ENCODE measurements around the gene FOXO1. TPM values are rescaled to one million over a fixed set of nuclear protein-coding genes. Genes with fewer than 3 reads are reported as not detected.
A peak's percentile ranks its signal among the peaks of the same experiment; 100 is the strongest.

Gene FOXO1
- total and polyA plus RNA-seq, 2 experiments from 2014 or later, result 32.4 to 68.0 TPM

- Histone ChIP-seq H3K27me3 (ENCODE audit: insufficient read depth) (no peaks in the 10 kb centered on the region), H2AFZ (no peak overlapping the region), H3K9me2 (ENCODE audit: insufficient read depth) (no peaks in the 10 kb centered on the region), H3K4me1 (ENCODE audit: insufficient read depth) (peaks cover 76% of the 10 kb centered on the region), H4K20me1 (replicated peaks; ENCODE audit: insufficient read depth) (peaks cover 83% of the 10 kb centered on the region), H3K4me2 (no peak overlapping the region), H3K79me2 (replicated peaks; ENCODE audit: insufficient read depth) (peaks cover 100% of the 10 kb centered on the region), H3K27ac (ENCODE audit: low read depth) (peak overlapping the region; percentile 22; the same call in 1 of the 2 replicates), H3F3A (replicated peaks; ENCODE audit: low read depth) (no peaks in the 10 kb centered on the region), H3K36me3 (ENCODE audit: insufficient read depth) (no peaks in the 10 kb centered on the region), H3K4me3 (no peak overlapping the region)
- no peak for DNase-seq (ENCODE audit: low spot score)
- TF ChIP-seq JUNB (IDR thresholded peaks at IDR 0.05; ENCODE audit: unreplicated experiment), result no peak
- no peak for TF ChIP-seq EZH2 (IDR thresholded peaks at IDR 0.05; ENCODE audit: low read depth, unreplicated experiment)
- no peak for TF ChIP-seq NANOG (IDR thresholded peaks at IDR 0.05; ENCODE audit: borderline replicate concordance)
- no peak for TF ChIP-seq CTCF (conservative IDR thresholded peaks at IDR 0.05; ENCODE audit: low read depth in 2 of 2)
- TF ChIP-seq ZNF331 (CRISPR knock-in tag; IDR thresholded peaks at IDR 0.05; ENCODE audit: low read depth), result no peak
- TF ChIP-seq STAT1 (IDR thresholded peaks at IDR 0.05; ENCODE audit: unreplicated experiment), result no peak
- TF ChIP-seq, protein P1, sequence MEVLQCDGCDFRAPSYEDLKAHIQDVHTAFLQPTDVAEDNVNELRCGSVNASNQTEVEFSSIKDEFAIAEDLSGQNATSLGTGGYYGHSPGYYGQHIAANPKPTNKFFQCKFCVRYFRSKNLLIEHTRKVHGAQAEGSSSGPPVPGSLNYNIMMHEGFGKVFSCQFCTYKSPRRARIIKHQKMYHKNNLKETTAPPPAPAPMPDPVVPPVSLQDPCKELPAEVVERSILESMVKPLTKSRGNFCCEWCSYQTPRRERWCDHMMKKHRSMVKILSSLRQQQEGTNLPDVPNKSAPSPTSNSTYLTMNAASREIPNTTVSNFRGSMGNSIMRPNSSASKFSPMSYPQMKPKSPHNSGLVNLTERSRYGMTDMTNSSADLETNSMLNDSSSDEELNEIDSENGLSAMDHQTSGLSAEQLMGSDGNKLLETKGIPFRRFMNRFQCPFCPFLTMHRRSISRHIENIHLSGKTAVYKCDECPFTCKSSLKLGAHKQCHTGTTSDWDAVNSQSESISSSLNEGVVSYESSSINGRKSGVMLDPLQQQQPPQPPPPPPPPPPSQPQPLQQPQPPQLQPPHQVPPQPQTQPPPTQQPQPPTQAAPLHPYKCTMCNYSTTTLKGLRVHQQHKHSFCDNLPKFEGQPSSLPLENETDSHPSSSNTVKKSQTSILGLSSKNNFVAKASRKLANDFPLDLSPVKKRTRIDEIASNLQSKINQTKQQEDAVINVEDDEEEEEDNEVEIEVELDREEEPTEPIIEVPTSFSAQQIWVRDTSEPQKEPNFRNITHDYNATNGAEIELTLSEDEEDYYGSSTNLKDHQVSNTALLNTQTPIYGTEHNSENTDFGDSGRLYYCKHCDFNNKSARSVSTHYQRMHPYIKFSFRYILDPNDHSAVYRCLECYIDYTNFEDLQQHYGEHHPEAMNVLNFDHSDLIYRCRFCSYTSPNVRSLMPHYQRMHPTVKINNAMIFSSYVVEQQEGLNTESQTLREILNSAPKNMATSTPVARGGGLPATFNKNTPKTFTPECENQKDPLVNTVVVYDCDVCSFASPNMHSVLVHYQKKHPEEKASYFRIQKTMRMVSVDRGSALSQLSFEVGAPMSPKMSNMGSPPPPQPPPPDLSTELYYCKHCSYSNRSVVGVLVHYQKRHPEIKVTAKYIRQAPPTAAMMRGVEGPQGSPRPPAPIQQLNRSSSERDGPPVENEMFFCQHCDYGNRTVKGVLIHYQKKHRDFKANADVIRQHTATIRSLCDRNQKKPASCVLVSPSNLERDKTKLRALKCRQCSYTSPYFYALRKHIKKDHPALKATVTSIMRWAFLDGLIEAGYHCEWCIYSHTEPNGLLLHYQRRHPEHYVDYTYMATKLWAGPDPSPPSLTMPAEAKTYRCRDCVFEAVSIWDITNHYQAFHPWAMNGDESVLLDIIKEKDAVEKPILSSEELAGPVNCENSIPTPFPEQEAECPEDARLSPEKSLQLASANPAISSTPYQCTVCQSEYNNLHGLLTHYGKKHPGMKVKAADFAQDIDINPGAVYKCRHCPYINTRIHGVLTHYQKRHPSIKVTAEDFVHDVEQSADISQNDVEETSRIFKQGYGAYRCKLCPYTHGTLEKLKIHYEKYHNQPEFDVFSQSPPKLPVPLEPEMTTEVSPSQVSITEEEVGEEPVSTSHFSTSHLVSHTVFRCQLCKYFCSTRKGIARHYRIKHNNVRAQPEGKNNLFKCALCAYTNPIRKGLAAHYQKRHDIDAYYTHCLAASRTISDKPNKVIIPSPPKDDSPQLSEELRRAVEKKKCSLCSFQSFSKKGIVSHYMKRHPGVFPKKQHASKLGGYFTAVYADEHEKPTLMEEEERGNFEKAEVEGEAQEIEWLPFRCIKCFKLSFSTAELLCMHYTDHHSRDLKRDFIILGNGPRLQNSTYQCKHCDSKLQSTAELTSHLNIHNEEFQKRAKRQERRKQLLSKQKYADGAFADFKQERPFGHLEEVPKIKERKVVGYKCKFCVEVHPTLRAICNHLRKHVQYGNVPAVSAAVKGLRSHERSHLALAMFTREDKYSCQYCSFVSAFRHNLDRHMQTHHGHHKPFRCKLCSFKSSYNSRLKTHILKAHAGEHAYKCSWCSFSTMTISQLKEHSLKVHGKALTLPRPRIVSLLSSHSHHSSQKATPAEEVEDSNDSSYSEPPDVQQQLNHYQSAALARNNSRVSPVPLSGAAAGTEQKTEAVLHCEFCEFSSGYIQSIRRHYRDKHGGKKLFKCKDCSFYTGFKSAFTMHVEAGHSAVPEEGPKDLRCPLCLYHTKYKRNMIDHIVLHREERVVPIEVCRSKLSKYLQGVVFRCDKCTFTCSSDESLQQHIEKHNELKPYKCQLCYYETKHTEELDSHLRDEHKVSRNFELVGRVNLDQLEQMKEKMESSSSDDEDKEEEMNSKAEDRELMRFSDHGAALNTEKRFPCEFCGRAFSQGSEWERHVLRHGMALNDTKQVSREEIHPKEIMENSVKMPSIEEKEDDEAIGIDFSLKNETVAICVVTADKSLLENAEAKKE (CRISPR knock-in tag; IDR thresholded peaks at IDR 0.05), result no peak
- TF ChIP-seq POLR2AphosphoS5 (IDR thresholded peaks at IDR 0.05; ENCODE audit: low read depth), result no peak
- no peak for TF ChIP-seq ZNF114 (CRISPR knock-in tag; IDR thresholded peaks at IDR 0.05)
- TF ChIP-seq, protein P2, sequence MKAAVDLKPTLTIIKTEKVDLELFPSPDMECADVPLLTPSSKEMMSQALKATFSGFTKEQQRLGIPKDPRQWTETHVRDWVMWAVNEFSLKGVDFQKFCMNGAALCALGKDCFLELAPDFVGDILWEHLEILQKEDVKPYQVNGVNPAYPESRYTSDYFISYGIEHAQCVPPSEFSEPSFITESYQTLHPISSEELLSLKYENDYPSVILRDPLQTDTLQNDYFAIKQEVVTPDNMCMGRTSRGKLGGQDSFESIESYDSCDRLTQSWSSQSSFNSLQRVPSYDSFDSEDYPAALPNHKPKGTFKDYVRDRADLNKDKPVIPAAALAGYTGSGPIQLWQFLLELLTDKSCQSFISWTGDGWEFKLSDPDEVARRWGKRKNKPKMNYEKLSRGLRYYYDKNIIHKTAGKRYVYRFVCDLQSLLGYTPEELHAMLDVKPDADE (IDR thresholded peaks at IDR 0.05), result no peak
- TF ChIP-seq, protein P3, sequence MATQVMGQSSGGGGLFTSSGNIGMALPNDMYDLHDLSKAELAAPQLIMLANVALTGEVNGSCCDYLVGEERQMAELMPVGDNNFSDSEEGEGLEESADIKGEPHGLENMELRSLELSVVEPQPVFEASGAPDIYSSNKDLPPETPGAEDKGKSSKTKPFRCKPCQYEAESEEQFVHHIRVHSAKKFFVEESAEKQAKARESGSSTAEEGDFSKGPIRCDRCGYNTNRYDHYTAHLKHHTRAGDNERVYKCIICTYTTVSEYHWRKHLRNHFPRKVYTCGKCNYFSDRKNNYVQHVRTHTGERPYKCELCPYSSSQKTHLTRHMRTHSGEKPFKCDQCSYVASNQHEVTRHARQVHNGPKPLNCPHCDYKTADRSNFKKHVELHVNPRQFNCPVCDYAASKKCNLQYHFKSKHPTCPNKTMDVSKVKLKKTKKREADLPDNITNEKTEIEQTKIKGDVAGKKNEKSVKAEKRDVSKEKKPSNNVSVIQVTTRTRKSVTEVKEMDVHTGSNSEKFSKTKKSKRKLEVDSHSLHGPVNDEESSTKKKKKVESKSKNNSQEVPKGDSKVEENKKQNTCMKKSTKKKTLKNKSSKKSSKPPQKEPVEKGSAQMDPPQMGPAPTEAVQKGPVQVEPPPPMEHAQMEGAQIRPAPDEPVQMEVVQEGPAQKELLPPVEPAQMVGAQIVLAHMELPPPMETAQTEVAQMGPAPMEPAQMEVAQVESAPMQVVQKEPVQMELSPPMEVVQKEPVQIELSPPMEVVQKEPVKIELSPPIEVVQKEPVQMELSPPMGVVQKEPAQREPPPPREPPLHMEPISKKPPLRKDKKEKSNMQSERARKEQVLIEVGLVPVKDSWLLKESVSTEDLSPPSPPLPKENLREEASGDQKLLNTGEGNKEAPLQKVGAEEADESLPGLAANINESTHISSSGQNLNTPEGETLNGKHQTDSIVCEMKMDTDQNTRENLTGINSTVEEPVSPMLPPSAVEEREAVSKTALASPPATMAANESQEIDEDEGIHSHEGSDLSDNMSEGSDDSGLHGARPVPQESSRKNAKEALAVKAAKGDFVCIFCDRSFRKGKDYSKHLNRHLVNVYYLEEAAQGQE (IDR thresholded peaks at IDR 0.05; ENCODE audit: unreplicated experiment), result no peak
- no peak for TF ChIP-seq CREB1 (CRISPR knock-in tag; IDR thresholded peaks at IDR 0.05; ENCODE audit: low read depth)
- TF ChIP-seq EZH2phosphoT487 (IDR thresholded peaks at IDR 0.05; ENCODE audit: unreplicated experiment), result no peak
- H3K4me3 Mint-ChIP-seq, result no peak overlapping the region
- H3K27ac Mint-ChIP-seq, result peak overlapping the region; percentile 45; the same call in 1 of the 2 replicates
- peaks cover 82% of the 10 kb centered on the region for H3K4me1 Mint-ChIP-seq
- H3K27me3 Mint-ChIP-seq (ENCODE audit: insufficient read depth, low read depth, poor library complexity), result no peaks in the 10 kb centered on the region
- H3K36me3 Mint-ChIP-seq (ENCODE audit: low read depth), result peaks cover 1% of the 10 kb centered on the region
- no peak for ATAC-seq
- no peaks in the 10 kb centered on the region for H3K9me3 Mint-ChIP-seq
Observed at GRCh38 chr13:40590112-40590862, 76.2 kb downstream of the FOXO1 start.
